HepG2 (cell line): ENCODE measurements around the gene CYB5D1. TPM values are rescaled to one million over a fixed set of nuclear protein-coding genes. Genes with fewer than 3 reads are reported as not detected.
A peak's percentile ranks its signal among the peaks of the same experiment; 100 is the strongest.

ENCODE experiments used
- ATAC-seq: fragments of 200-7000 bp; cut with Tn5 transposase; 3 replicates; pipeline ENCODE4 v1.9.1; 2020; ENCODE audit warnings: mild to moderate bottlenecking, moderate library complexity
- BruUV-seq: library from RNA; stranded (reverse); fragments of 400-500 nt; replicated peaks from 2 replicates; lab custom pipeline; 2021; lab: Mats Ljungman, UMichigan
- CTCF ChIA-PET: fragments of 300-600 bp; formaldehyde crosslinking; extraction: SDS; loops from one replicate; lab custom pipeline; 2021; ENCODE audit warnings: low total read pairs, inconsistent platforms, low intra/inter-chr PET ratio; lab: Yijun Ruan, JAX
- POLR2A ChIA-PET: fragments of 350-600 bp; sonication (Branson Sonifier 250); formaldehyde crosslinking; loops from one replicate; lab custom pipeline; 2020; ENCODE audit warnings: antibody characterized with exemption, inconsistent platforms; lab: Yijun Ruan, JAX
- DNase-seq: peaks from one replicate; pipeline ENCODE4 v3.0.0-alpha.2; 2015; ENCODE audit warnings: low spot score
- FAIRE-seq: peaks from 3 replicates; lab custom pipeline; 2011; peaks lifted over from hg19 to GRCh38; lab: Jason Lieb, UNC
- H2AFZ ChIP-seq: one replicate; pipeline ENCODE4 v1.6.1; 2011; ENCODE audit warnings: low read length, inconsistent platforms
- H3K27ac ChIP-seq: fragments of 300-600 bp; 3 replicates; pipeline ENCODE4 v1.8.0; 2011; ENCODE audit warnings: mixed run types, mild to moderate bottlenecking, mixed read lengths, low read length, inconsistent platforms; ENCODE audit not compliant: insufficient read depth; ENCODE audit errors: extremely low read length
- H3K27me3 ChIP-seq, 2 experiments: fragments of 200-600 bp in 1 of 2; 2 replicates in 1 of 2; 3 replicates in 1 of 2; pipeline versions ENCODE4 v1.6.0 to v1.8.0; 2011; ENCODE audit warnings: low read length in 2 of 2, mild to moderate bottlenecking in 2 of 2, moderate library complexity in 2 of 2, inconsistent platforms in 1 of 2; ENCODE audit not compliant: insufficient read depth in 2 of 2, control insufficient read depth in 1 of 2
- H3K36me3 ChIP-seq, 2 experiments: fragments of 200-600 bp in 1 of 2; replicated peaks in 1 of 2; 2 replicates in 1 of 2; 3 replicates in 1 of 2; pipeline versions ENCODE4 v1.5.1 to v1.8.0; 2011; ENCODE audit warnings: low read length in 2 of 2, inconsistent platforms in 1 of 2; ENCODE audit not compliant: insufficient read depth in 2 of 2, control insufficient read depth in 1 of 2
- H3K4me1 ChIP-seq: 2 replicates; pipeline ENCODE4 v1.5.1; 2012; ENCODE audit warnings: low read length, inconsistent platforms; ENCODE audit not compliant: insufficient read depth
- H3K4me2 ChIP-seq: 2 replicates; pipeline ENCODE4 v1.6.0; 2011; ENCODE audit warnings: low read depth, low read length, inconsistent platforms
- H3K4me3 ChIP-seq, 3 experiments: fragments of 200-600 bp in 1 of 3; sonication (generic), shearing (Covaris generic) in 1 of 3; replicated peaks in 1 of 3; 2 replicates each; pipeline ENCODE4 v1.5.1; 2011 to 2016; ENCODE audit warnings: low read length in 3 of 3, inconsistent platforms in 2 of 3, low read depth in 2 of 3, mild to moderate bottlenecking in 2 of 3, control low read depth in 1 of 3, mixed read lengths in 1 of 3; ENCODE audit not compliant: insufficient read depth in 1 of 3
- H3K79me2 ChIP-seq: one replicate; pipeline ENCODE4 v1.6.1; 2011; ENCODE audit warnings: low read length, inconsistent platforms; ENCODE audit not compliant: insufficient read depth
- H3K9ac ChIP-seq: 2 replicates; pipeline ENCODE4 v1.6.0; 2011; ENCODE audit warnings: mild to moderate bottlenecking, low read depth, low read length, inconsistent platforms; ENCODE audit not compliant: insufficient read depth
- H3K9me3 ChIP-seq: 2 replicates; pipeline ENCODE4 v1.5.1; 2012; ENCODE audit warnings: mild to moderate bottlenecking, low read length
- H4K20me1 ChIP-seq: 2 replicates; pipeline ENCODE4 v1.6.0; 2011; ENCODE audit warnings: inconsistent platforms, mild to moderate bottlenecking, low read length, moderate library complexity; ENCODE audit not compliant: insufficient read depth
- DMTF1 ChIP-seq: sonication (generic); formaldehyde crosslinking; IDR thresholded peaks from 2 replicates; pipeline ENCODE4 v1.4.0; 2020; ENCODE audit warnings: mild to moderate bottlenecking, missing genetic modification reagents
- FOSL2 ChIP-seq: sonication (generic); formaldehyde crosslinking; IDR thresholded peaks from 2 replicates; pipeline ENCODE4 v1.4.0; 2020; ENCODE audit warnings: missing genetic modification reagents
- FOXC1 ChIP-seq: sonication (generic); formaldehyde crosslinking; IDR thresholded peaks from 2 replicates; pipeline ENCODE4 v1.8.0; 2022; ENCODE audit warnings: mild to moderate bottlenecking, missing genetic modification reagents, borderline replicate concordance
- KAT8 ChIP-seq: IDR thresholded peaks from 2 replicates; pipeline ENCODE4 v1.6.1; 2016; ENCODE audit warnings: missing genetic modification reagents, missing compliant biosample characterization
- MYPOP ChIP-seq: sonication (generic); formaldehyde crosslinking; IDR thresholded peaks from 2 replicates; pipeline ENCODE4 v1.8.1; 2023; ENCODE audit warnings: mild to moderate bottlenecking, moderate library complexity, missing genetic modification reagents
- NFKBIZ ChIP-seq: IDR thresholded peaks from 2 replicates; pipeline ENCODE4 v1.6.1; 2018; ENCODE audit warnings: missing genetic modification reagents, missing compliant biosample characterization
- POLR2A ChIP-seq, 2 experiments: IDR thresholded peaks; 2 replicates each; pipeline ENCODE4 v1.6.1; 2011; ENCODE audit warnings: low read depth in 2 of 2, low read length in 2 of 2, mild to moderate bottlenecking in 1 of 2, moderate library complexity in 1 of 2; ENCODE audit not compliant: insufficient read depth in 1 of 2
- RBFOX2 ChIP-seq: fragments of 200-400 bp; formaldehyde crosslinking; IDR thresholded peaks from 2 replicates; pipeline ENCODE4 v1.6.1; 2017; ENCODE audit warnings: low read depth, mild to moderate bottlenecking, low read length
- SMAD3 ChIP-seq: sonication (generic); formaldehyde crosslinking; IDR thresholded peaks from 2 replicates; pipeline ENCODE4 v1.4.0; 2020; ENCODE audit warnings: missing genetic modification reagents
- SMAD9 ChIP-seq: sonication (generic); formaldehyde crosslinking; IDR thresholded peaks from 2 replicates; pipeline ENCODE4 v1.5.1; 2020; ENCODE audit warnings: mild to moderate bottlenecking, missing genetic modification reagents
- SNRNP70 ChIP-seq: fragments of 200-400 bp; formaldehyde crosslinking; IDR thresholded peaks from 2 replicates; pipeline ENCODE4 v1.6.1; 2017; ENCODE audit warnings: mild to moderate bottlenecking, low read depth, low read length, moderate library complexity
- ZFP62 ChIP-seq: sonication (generic); formaldehyde crosslinking; IDR thresholded peaks from 2 replicates; pipeline ENCODE4 v1.4.0; 2020; ENCODE audit warnings: missing genetic modification reagents
- ZNF343 ChIP-seq: sonication (generic); formaldehyde crosslinking; IDR thresholded peaks from 2 replicates; pipeline ENCODE4 v1.4.0; 2020; ENCODE audit warnings: mild to moderate bottlenecking, missing genetic modification reagents
- ZNF652 ChIP-seq: IDR thresholded peaks from 2 replicates; pipeline ENCODE4 v1.6.1; 2016; ENCODE audit warnings: low read depth, borderline replicate concordance
- WGBS: methylation state at CpG from one replicate; pipeline ENCODE4 v1.1.6; 2017; ENCODE audit warnings: low lambda C conversion rate; 5-methylcytosine and 5-hydroxymethylcytosine counted together
- in situ Hi-C: cut with HindIII; loops from 2 replicates; pipeline ENCODE4 v1.10.0; 2017; ENCODE audit warnings: low pct_unique_long_range_greater_than_20kb; ENCODE audit not compliant: extremely low pct_ligation_motif_present
- intact Hi-C: fragments of 100-400 bp; cut with micrococcal nuclease; formaldehyde crosslinking; loops from one replicate; pipeline ENCODE4 v1.10.0; 2022; ENCODE audit not compliant: unreplicated experiment
- polyA plus RNA-seq, 8 experiments: library from polyadenylated mRNA; depleted of rRNA in 3 of 8; stranded (reverse) in 7 of 8; unstranded in 1 of 8; fragments of >200 nt; fragmentation: Illumina TruSeq in 4 of 8; extraction: Trizol in 4 of 8; gene quantifications; 2 replicates each; pipeline versions ENCODE4 v1.2.1 to v1.2.3, GENCODE V29; 2011 to 2016; ENCODE audit warnings: low read depth in 4 of 8, missing spikeins in 1 of 8, mixed read lengths in 1 of 8; ENCODE audit not compliant: insufficient read depth in 1 of 8
- total RNA-seq, 5 experiments: library from RNA; depleted of rRNA; stranded (reverse); fragments of >200 nt; fragmentation: Illumina TruSeq; extraction: Trizol; gene quantifications; 2 replicates each; pipeline ENCODE4 v1.2.3, GENCODE V29; 2016; ENCODE audit warnings: low read depth in 1 of 5

Gene CYB5D1
- total and polyA plus RNA-seq, 2 of the 13 experiments (the other 11 are each of a cell fraction or from before 2014, with no cell fraction given), result 8.9 to 17.0 TPM

GRCh38 chr17:7846765-7847661 lies 10.8 kb upstream of the CYB5D1 start:
- intact Hi-C loops (no loop called here), in situ Hi-C loops (loop anchor here (10.0 kb wide), 1 partner anchor 272 kb away; the partner anchor contains the start of gene CD68)
- POLR2A ChIA-PET, result interaction anchor here (0.7 to 6.1 kb wide), 3 partner anchors 10 to 14 kb away, joined by 3 to 159 read pairs (median 5); partner anchors contain the start of gene KDM6B
- WGBS, result 96% methylated on average over 31 of the region's 34 CpGs
- H4K20me1 ChIP-seq, result peaks cover 24% of the 10 kb centered on the region
- H3K79me2 ChIP-seq, result peaks cover 31% of the 10 kb centered on the region
- H3K9me3 ChIP-seq, result no peaks in the 10 kb centered on the region
- no peak for ATAC-seq
- CTCF ChIA-PET, result no interaction called here
- H3K4me2 ChIP-seq, result no peak overlapping the region
- no peak overlapping the region for H3K9ac ChIP-seq
- peaks cover 36 to 43% of the 10 kb centered on the region in 2 experiments for H3K36me3 ChIP-seq
- H3K27me3 ChIP-seq, result peaks cover 0 to 3% of the 10 kb centered on the region in 2 experiments; a peak in 1 of 5 replicates
- no peak overlapping the region for H3K4me3 ChIP-seq
- no TSS peak for BruUV-seq
- FAIRE-seq, result no peak
- TF ChIP-seq RBFOX2 (0 out of 2 replicates have a peak, but pooled peaks have one; percentile 37), FOSL2 (CRISPR knock-in tag) (no peak), NFKBIZ (CRISPR knock-in tag) (no peak), SMAD9 (no peak), KAT8 (CRISPR knock-in tag) (no peak), POLR2A (IDR thresholded peaks at IDR 0.05; ENCODE audit: insufficient read depth in 1 of 2, low read depth in 2 of 2, low read length in 2 of 2) (0 out of 4 replicates have a peak, but pooled peaks of 1 of the 2 experiments have one; percentile 18)
- DNase-seq, result no peak
- peaks cover 9% of the 10 kb centered on the region for H3K4me1 ChIP-seq
- no peak overlapping the region for H3K27ac ChIP-seq
- H2AFZ ChIP-seq, result no peak overlapping the region

- Histone ChIP-seq H3K79me2 (peaks cover 21% of the 10 kb centered on the region), H3K9ac (no peak overlapping the region), H3K4me1 (peaks cover 9% of the 10 kb centered on the region), H3K4me2 (no peak overlapping the region), H3K9me3 (no peaks in the 10 kb centered on the region), H3K36me3 (peaks cover 42 to 55% of the 10 kb centered on the region in 2 experiments), H3K4me3 (no peak overlapping the region), H4K20me1 (peaks cover 24% of the 10 kb centered on the region), H3K27me3 (peaks cover 0 to 3% of the 10 kb centered on the region in 2 experiments; a peak in 1 of 5 replicates), H3K27ac (no peak overlapping the region), H2AFZ (no peak overlapping the region)
- intact Hi-C loops (no loop called here), in situ Hi-C loops (loop anchor here (10.0 kb wide), 1 partner anchor 273 kb away; the partner anchor contains the start of gene CD68)
- 96% methylated on average over 19 of the region's 20 CpGs for WGBS
- POLR2A ChIA-PET, result interaction anchor here (1.8 kb wide), 1 partner anchor 15 kb away, joined by 5 read pairs; no protein-coding TSS in a partner anchor
- CTCF ChIA-PET, result no interaction called here
- FAIRE-seq (no peak), DNase-seq (no peak), ATAC-seq (no peak)
- BruUV-seq, result no TSS peak
- no peak for TF ChIP-seq SNRNP70
- no peak for TF ChIP-seq ZFP62 (CRISPR knock-in tag)
- no peak for TF ChIP-seq DMTF1
- no peak for TF ChIP-seq ZNF343 (CRISPR knock-in tag)
- TF ChIP-seq SMAD3 (CRISPR knock-in tag), result no peak
- TF ChIP-seq ZNF652 (CRISPR knock-in tag), result no peak
- TF ChIP-seq FOXC1 (CRISPR knock-in tag), result no peak
- TF ChIP-seq MYPOP (CRISPR knock-in tag), result no peak
Observed at GRCh38 chr17:7848131-7848579, 9.6 kb upstream of the CYB5D1 start.
